Activated gamma-delta T cell treated with anti-CD3 and anti-CD28 coated beads, Interleukin-2, amount 50 U/mL, for 16 hours (primary cell): Measurements from ENCODE around the gene LRRC26.

Source experiments
- DNase-seq: peaks from one replicate; pipeline ENCODE4 v3.0.0-alpha.2; 2020; ENCODE audit warnings: low read depth

LRRC26 gene

DNA sequence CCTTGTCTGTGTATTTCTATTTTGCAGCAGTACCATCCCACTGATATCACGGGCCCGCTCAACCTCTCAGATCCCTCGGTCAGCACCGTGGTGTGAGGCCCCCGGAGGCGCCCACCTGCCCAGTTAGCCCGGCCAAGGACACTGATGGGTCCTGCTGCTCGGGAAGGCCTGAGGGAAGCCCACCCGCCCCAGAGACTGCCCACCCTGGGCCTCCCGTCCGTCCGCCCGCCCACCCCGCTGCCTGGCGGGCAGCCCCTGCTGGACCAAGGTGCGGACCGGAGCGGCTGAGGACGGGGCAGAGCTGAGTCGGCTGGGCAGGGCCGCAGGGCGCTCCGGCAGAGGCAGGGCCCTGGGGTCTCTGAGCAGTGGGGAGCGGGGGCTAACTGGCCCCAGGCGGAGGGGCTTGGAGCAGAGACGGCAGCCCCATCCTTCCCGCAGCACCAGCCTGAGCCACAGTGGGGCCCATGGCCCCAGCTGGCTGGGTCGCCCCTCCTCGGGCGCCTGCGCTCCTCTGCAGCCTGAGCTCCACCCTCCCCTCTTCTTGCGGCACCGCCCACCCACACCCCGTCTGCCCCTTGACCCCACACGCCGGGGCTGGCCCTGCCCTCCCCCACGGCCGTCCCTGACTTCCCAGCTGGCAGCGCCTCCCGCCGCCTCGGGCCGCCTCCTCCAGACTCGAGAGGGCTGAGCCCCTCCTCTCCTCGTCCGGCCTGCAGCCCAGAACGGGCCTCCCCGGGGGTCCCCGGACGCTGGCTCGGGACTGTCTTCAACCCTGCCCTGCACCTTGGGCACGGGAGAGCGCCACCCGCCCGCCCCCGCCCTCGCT lies 1.9 kb downstream of the LRRC26 start:
- no peak for DNase-seq

DNA sequence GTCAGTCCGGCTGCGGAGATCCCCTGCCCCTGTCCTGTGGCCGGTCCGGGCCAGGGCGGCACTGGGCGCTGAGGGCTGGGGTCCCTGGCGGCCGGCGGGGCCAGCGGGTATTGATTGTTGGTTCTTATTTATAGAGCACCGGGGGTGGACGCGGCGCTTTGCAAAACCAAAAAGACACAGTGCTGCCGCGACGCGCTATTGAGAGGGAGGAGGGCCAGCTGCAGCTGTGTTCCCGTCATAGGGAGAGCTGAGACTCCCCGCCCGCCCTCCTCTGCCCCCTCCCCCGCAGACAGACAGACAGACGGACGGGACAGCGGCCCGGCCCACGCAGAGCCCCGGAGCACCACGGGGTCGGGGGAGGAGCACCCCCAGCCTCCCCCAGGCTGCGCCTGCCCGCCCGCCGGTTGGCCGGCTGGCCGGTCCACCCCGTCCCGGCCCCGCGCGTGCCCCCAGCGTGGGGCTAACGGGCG lies 2.5 kb downstream of the LRRC26 start:
- DNase-seq = no peak

DNA sequence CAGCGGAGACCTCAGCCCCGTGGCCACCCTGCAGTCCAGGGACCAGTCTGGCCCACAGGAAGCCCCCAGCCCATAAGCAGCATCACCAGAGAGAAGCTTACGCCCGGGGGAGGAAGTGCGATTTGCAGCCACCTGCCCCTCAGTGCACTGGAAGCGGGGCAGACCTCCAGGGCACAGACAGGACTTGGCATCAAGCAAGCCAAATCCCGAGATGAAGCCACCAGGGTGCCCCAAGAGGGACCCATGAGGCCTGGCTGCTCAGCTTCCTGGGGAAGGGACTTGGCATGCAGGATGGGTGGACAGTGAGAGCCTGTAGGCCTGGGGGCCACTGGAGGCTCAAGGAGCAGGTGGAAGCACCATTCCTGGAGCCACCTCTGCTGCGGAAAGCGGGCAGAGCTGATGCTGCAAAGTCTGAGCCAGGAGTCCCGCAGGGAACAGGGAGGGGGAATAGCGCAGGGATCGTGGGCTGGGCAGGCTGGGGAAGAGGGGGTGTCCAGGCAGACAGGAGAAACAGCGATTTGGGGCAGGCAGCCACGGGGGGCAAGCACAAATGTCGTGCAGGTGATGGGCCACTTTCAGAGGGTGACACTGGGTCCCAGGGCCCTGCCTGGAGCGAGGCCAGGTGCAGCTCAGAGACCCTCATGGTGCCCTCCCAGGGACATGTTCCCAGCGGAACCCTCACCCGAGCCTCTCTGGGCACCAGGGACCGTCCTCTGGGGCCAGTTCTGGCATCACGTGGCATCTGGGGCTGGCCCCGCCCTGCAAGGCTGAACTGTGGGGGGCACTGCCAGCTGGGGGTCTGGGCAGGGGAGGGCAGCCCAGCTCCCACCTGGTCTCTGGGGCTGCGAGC lies 3.2 kb downstream of the LRRC26 start:
- DNase-seq = no peak

DNA sequence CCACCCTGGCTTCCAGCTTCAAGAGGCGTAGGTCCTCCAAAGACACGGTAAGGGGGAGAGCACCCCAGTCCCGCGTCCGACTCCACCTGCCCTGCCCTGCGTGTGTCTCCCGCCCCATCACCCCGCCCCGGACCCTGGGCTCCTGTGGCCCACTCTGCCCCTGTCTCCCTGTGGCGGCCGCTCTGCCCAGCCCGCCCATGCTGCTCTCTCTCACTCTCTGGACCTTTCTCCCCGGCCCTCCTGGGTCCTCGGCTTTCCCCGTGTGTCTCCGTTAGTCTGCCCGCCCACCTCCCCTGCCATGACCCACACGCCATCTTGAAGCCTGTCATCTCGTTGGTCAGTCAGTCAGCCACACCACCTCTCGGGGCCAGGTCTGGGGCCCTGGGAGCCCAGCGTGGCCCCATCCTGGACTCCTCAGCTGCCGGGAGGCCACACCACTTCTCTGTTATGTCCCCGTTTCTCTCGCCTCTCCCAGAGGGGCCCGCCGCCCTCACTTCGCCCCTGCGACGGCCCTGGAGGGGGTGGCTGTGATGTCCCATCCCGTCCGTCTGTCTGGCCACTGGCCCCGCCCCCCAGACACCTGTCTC lies 4.5 kb downstream of the LRRC26 start:
- DNase-seq = no peak

DNA sequence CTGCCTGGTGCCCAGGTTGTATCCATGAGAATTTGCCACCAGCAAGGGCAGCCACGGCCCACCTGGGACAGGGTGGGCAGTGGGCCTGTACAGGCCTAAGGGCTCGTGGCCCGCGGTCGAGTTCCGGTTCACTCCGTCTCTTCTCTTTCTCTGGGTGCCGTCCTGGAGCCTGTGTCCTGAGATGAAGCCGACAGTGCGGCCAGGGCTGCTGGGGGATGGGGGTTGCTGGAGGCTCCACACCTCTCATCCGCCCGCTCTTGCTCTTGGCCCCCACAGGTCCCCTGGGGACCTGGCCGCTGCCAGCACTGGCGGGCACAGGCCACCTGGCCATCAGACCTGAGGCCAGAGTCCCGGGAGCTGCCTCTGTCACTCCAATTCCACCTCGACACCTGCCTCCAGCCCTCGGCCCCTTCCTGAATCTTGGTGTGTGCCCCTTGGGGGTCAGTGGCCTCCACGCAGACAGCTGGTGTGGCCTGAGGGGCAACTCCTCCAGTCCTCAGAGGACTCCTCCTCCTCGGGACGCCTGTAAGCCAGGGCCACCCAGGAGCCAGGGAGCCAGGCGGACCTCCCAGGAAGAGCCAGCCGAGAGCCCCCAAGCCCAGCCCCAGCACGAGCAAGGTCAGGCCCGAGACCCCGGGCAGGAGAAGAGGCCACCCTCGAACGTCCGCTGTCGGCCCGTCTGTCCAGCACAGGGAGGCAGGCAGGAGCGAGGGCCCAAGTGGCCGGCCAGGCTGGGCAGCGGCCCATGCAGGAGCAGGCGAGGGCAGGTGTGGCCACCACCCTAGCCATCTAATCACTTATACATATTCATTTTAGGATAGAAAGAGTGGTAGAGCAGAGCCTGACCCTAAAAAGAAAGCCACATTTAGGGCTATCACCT lies 5.2 kb downstream of the LRRC26 start:
- no peak for DNase-seq

DNA sequence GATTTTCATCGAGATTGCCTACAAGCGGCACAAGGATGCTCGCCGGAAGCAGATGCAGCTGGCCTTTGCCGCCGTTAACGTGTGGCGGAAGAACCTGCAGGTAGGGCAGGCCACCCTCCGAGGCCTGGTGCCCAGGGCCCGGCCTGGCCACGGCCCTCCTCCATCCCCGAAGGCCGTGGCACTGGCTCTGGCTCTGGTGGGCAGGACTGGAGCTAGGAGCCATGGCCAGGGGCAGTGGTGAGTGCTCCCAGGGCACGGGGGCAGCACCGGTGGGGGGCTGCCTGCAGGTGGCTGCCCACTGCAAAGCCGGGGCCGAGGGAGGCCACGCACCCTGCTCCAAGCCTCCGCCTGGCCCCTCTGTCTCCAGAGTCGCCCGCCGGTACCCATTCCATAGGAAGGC lies 6.0 kb downstream of the LRRC26 start:
- DNase-seq = no peak

DNA sequence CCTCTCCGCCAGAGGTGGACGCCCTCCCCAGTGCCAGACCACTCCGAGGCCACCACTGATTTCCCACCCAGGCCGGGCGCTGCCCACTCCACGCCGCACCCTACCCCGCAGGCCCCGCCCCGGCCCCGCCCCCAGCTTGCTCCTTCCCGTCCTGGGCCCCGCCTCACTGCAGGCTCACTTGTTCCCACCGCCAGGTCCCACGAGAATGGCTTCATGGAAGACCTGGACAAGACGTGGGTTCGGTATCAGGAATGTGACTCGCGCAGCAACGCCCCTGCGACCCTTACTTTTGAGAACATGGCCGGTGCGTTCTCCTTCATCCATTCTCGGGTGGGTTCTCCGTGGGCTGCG lies 6.5 kb downstream of the LRRC26 start:
- DNase-seq = no peak

DNA sequence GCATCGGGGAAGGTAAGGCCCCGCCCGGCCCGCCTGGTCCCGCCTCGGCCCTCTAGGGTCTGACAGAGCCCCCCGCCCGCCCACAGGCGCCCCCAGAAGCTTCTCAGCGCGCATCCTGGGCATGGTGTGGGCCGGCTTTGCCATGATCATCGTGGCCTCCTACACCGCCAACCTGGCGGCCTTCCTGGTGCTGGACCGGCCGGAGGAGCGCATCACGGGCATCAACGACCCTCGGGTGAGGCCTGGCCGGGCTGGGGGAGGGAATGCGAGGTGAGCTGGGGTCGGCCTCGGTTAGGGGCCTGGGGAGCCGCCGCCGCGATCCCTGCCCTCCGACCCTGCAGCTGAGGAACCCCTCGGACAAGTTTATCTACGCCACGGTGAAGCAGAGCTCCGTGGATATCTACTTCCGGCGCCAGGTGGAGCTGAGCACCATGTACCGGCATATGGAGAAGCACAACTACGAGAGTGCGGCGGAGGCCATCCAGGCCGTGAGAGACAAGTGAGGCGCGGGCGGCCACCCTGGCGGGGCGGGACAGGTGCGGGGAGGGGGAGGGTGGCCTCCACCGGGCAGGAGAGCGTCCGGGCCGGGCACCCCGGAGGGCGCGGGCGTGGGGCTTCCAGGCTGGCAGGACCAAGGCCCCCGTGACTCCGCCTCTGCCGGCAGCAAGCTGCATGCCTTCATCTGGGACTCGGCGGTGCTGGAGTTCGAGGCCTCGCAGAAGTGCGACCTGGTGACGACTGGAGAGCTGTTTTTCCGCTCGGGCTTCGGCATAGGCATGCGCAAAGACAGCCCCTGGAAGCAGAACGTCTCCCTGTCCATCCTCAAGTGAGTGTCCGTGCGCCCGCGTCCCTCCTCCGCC lies 7.1 kb downstream of the LRRC26 start:
- no peak for DNase-seq

DNA sequence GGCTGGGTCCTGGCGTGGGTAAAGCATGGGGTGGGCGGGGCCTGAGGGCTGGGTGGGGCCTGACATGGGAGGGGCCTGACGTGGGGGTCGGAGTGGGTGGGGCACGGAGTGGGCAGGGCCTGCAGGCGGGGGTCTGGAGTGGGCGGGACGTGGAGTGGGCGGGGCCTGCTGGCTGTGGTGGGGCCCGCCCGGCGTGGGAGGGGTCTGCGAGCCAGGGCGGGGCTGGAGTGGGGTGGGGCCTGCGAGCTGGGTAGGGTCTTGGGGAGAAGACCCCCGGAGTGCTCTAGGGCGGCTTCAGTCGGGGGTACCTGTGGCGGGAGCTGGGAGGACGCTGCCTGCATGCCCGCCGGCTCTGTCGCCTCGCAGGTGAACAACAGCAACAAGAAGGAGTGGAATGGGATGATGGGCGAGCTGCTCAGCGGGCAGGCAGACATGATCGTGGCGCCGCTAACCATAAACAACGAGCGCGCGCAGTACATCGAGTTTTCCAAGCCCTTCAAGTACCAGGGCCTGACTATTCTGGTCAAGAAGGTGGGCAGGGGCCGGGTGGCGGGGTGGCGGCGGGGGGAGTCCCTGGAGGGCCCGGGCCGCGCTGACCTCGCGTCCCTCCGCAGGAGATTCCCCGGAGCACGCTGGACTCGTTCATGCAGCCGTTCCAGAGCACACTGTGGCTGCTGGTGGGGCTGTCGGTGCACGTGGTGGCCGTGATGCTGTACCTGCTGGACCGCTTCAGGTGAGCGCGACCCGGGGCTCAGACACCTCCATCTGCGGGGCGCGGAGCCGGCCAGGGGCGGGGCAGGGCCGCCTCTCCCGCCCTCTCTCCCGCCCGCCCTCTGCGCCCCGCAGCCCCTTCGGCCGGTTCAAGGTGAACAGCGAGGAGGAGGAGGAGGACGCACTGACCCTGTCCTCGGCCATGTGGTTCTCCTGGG lies 8.0 kb downstream of the LRRC26 start:
- DNase-seq = no peak

DNA sequence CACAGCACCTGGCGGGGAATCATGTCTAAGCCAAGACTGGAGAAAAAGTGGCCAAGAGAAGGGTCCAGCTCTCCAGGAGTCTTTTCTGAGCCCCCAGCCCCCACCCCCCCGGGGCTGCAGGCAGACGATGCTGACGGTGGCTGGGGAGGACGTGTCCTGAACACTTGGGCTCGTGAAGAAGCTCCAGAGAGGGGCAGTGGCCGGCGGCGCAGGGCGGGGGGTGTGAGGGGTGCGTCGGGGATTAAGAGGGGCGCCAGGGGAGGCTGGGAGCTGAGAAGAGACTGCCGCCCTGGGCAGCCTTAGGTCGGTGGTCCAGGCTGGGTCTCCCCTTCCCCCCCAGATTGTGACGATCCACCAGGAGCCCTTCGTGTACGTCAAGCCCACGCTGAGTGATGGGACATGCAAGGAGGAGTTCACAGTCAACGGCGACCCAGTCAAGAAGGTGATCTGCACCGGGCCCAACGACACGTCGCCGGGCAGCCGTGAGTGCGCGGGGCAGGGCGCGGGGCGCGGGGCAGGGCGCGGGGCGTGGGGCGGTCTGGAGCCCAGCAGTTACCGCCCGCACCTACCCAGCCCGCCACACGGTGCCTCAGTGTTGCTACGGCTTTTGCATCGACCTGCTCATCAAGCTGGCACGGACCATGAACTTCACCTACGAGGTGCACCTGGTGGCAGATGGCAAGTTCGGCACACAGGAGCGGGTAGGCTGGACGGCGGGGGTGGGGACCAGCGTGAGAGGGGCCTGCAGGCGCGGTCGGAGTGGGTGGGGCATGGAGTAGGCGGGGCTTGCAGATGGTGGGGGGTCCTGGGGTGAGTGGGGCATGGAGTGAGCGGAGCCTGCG lies 8.9 kb downstream of the LRRC26 start:
- no peak for DNase-seq

DNA sequence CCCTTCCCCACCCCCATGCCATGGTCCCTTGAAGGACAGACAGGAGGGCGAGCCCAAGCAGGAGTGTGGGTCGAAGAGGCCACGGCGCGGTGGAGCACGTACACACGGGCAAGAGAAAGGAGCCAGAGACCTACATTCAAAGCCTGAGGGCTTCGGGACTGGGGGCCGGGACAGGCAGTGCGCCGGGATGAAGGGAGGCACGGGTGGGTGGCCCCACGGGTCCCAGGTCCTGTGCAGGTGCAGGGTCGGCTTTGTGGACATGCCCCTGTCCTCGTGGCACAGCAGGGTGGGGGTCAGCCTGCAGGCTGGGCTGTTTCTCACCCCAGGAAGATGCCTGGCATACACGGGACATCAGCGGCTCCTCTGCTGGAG lies 9.8 kb downstream of the LRRC26 start:
- no peak for DNase-seq

DNA sequence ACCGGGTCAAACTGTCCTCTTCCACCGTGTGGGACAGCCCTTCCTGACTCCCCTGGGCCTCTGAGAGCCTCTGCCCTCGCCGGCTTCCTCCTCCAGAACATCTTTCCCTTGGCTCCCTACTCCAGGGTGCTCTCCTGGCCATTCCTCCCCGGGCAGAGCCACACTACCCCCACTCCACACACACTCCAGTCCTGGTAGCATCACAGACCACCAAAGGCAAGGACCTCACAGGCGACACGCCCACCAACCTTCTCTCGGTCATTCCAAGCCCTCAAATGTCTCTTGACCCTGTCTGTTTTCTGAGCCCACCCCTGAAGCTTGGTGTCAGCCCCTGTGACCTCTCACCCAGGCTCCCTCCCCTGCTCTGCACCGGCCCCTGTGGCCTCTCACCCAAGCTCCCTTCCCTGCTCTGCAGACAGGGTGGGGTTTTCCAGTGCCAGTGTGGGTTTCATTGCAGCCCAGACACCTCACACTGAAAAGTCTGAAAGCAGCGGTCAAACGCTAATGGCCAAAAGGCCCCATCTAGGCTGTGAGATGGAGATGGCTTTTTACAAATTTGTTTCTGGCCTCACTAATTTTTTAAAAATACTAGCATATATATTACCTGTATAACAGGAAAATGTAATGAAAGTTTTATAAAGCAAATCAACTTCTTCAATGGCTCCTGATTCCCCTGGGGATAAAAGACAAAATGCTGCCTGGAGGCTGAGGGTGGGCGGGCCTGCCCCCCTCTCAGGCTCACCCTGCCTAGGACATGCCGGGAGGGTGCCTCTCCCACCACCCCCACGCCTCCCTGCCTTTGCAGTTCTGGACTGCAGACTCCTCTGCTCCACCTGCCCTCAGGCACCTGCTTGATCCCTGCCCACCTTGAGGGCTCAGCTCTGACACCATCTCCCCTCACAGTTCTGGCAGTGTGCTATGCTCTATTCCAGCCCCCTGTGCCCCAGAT lies 10.5 kb downstream of the LRRC26 start:
- DNase-seq = no peak

DNA sequence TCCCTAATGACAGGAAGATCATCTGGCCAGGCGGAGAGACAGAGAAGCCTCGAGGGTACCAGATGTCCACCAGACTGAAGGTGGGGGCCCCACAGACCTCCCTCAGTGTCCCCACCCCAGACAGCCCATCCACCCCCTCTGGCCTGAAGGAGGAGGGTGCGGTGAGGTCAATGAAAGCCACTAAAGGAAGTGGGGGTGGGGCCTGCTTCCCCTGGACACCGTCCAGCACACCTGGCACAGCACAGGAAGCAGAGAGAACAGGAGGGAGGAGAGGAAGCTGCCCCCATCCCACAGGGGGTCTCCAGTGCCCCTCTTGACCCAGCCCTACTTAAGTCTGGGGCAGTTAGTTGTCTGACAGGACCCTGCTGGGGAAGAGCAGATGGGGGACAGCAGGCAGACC lies 11.2 kb downstream of the LRRC26 start:
- no peak for DNase-seq

DNA sequence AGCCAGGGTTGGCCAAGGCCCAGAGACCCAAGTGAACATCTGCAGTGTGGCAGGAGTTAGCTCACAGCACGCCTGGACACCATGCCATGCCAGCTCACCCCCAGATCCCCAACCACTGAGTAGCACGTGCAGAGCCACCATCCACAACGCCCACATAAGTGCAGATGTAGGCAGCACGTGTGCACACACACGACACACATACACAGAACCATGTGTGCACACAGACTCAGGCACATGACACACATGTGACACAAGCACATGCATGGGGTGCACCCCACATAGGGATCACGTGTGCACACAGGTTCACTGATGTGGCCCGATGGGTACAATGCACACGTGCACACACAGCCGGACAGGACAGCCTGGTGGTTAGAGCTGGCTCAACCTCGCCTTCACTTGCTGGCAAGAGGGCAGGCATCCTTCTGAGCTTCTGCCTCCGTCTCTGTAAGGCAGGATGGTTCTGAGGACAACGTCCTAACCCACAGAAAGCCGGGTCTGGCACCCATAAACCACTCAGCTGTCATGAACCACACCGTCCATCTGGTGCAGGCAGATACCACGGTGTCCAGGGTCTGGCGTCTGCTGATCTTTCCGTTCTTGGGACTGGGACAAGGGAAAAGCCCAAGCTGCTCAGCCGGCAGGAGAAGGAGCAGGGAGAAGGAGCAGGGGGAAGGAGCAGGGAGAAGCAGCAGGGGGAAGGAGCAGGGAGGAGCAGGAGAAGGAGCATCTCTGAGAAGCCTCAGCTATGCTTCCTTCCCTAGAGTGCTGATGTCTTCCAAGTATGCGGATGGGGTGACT lies 12.0 kb downstream of the LRRC26 start:
- DNase-seq = no peak

DNA sequence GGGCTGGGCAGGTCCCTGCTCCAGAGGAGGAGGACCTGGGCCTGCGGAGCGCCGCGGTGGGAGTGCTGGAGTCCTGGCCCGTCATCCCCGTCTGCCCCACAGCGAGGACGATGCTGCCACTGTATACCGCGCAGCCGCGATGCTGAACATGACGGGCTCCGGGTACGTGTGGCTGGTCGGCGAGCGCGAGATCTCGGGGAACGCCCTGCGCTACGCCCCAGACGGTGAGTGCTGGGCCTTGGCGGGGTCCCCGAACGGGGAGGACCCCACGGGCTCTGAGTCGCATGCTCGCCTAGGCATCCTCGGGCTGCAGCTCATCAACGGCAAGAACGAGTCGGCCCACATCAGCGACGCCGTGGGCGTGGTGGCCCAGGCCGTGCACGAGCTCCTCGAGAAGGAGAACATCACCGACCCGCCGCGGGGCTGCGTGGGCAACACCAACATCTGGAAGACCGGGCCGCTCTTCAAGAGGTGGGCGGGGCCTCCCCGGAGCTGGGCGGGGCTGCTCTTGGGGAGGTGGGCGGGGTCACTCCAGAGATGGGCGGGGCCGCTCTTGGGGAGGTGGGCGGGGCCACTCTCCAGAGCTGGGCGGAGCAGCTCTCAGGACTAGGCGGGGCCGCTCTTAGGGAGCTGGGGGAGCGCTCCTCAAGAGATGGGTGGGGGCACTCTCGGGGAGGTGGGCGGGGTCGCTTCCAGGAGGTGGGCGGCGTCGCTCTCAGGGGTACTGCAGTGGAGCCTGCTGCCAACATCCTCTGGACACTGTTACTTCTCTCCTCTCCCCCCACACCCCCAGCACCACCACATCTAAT lies 13.1 kb downstream of the LRRC26 start:
- peak; percentile 35 for DNase-seq

DNA sequence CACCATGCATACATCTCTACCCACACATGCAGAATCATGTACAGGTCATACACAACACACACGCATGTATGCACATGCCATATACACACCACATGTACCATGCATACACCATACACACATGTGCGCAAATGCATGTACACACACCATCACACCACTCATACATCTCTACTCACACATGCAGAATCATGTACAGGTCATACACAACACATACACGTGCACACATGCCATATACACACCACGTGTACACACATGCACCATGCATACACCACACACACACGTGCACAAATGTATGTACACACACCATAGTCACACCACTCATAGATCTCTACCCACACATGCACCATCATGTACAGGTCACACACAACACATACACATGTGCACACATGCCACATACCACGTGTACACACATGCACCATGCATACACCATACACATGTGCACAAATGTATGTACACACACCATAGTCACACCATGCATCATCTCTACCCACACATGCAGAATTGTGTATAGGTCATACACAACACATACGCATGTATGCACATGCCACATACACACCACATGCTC lies 16.9 kb downstream of the LRRC26 start:
- DNase-seq = no peak
